ENCODE data around the gene C2CD4C. TPM values are rescaled to one million over a fixed set of nuclear protein-coding genes. Genes with fewer than 3 reads are reported as not detected.
"Not testable (repeated sequence)": the region's sequence is repeated elsewhere in the genome, so short reads cannot be mapped to it uniquely, and the experiment has no call there.

C2CD4C gene, protein sequence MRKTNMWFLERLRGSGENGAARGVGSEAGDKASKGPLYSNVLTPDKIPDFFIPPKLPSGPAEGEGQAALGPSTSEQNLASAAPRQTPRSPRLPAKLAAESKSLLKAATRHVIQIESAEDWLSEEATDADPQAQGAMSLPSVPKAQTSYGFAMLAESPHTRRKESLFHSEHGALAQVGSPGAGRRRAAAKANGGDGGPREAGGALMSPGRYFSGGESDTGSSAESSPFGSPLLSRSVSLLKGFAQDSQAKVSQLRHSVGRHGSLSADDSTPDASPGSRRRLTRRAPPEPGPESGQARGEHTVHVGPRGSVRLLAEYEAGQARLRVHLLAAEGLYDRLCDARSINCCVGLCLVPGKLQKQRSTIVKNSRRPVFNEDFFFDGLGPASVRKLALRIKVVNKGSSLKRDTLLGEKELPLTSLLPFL
- total RNA-seq = not detected
- polyA plus RNA-seq = not detected
- total RNA-seq = 0 to 0.50 (median 0) reads per million in 6 experiments

- peaks cover 0 to 7% (median 0%) of the 10 kb centered on the region in 9 donors for H3K9me3 Mint-ChIP-seq
- H3K36me3 Mint-ChIP-seq = no peaks in the 10 kb centered on the region
- H3K27me3 Mint-ChIP-seq = peaks cover 6 to 25% (median 7%) of the 10 kb centered on the region in 5 donors
- POLR2A ChIA-PET = no interaction called here
- H3K4me3 Mint-ChIP-seq = peak within 1 kb of the TSS; percentile 80 to 92 (median 88)
- H3K4me1 Mint-ChIP-seq = peaks cover 5 to 9% (median 5%) of the 10 kb centered on the region in 4 donors
- DNase-seq (peak in 7 of 10 donors; percentile 12 to 58 (median 33)), ATAC-seq (peak; percentile 75 to 80)
- H3K27ac Mint-ChIP-seq = peak within 1 kb of the TSS in 6 of 10 donors; percentile 19 to 86 (median 50)
Observed at GRCh38 chr19:408902-409515, at the start of gene C2CD4C. Gene C2CD4C, minus strand, starts transcription at chr19:409147. Its CDS starts 786 bp downstream, at chr19:408361.

- H3K9me3 Mint-ChIP-seq = no peaks in the 10 kb centered on the region
- ATAC-seq = no peak
- POLR2A ChIA-PET = no interaction called here
- H3K36me3 Mint-ChIP-seq = peaks cover 0 to 2% (median 0%) of the 10 kb centered on the region in 3 donors
- DNase-seq = no peak
- no peak overlapping the region for H3K27ac Mint-ChIP-seq
- no peak overlapping the region for H3K4me3 Mint-ChIP-seq
- H3K4me1 Mint-ChIP-seq = peaks cover 2 to 21% (median 11%) of the 10 kb centered on the region in 4 donors
- peaks cover 0 to 27% (median 9%) of the 10 kb centered on the region in 5 donors for H3K27me3 Mint-ChIP-seq
Observed at GRCh38 chr19:458091-459042, 49.4 kb upstream of the C2CD4C start.

- POLR2A ChIA-PET = no interaction called here
- H3K27me3 Mint-ChIP-seq = peaks cover 0 to 22% (median 5%) of the 10 kb centered on the region in 5 donors
- ATAC-seq = no peak
- no peaks in the 10 kb centered on the region for H3K9me3 Mint-ChIP-seq
- no peak for DNase-seq
- peak overlapping the region in 4 of 10 donors; percentile 31 to 66 (median 38) for H3K27ac Mint-ChIP-seq
- H3K4me1 Mint-ChIP-seq = peaks cover 2 to 21% (median 11%) of the 10 kb centered on the region in 4 donors
- peaks cover 0 to 2% (median 0%) of the 10 kb centered on the region in 3 donors for H3K36me3 Mint-ChIP-seq
- peak overlapping the region in 1 of 10 donors; percentile 56 for H3K4me3 Mint-ChIP-seq
Observed at GRCh38 chr19:457636-458035, 48.7 kb upstream of the C2CD4C start.

DNA sequence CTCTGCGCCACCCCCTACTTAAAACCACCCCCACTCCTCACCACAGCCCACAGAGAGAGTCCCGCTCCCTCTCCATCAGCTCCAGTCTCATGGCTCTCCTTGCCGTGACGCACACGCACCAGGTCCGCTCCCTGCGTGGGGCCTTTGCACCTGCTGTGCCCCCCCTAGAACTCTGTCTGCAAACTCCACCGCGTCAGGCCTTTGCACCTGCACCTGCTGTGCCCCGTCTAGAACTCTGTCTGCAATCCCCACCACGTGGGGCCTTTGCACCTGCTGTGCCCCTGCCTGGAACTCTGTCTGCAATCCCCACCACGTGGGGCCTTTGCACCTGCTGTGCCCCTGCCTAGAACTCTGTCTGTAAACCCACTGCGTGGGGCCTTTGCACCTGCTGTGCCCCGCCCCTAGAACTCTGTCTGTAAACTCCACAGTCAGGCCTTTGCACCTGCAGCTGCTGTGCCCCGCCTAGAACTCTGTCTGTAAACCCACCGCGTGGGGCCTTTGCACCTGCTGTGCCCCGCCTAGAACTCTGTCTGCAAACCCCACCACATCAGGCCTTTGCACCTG is 47.7 kb upstream of the C2CD4C start:
- ATAC-seq = no peak
- Mint-ChIP-seq H3K27me3 (peaks cover 0 to 13% (median 5%) of the 10 kb centered on the region in 5 donors), H3K4me1 (peaks cover 1 to 16% (median 11%) of the 10 kb centered on the region in 4 donors), H3K4me3 (no peak overlapping the region), H3K27ac (peak overlapping the region in 1 of 10 donors; percentile 31), H3K9me3 (no peaks in the 10 kb centered on the region), H3K36me3 (peaks cover 0 to 1% (median 0%) of the 10 kb centered on the region in 3 donors)
- POLR2A ChIA-PET = no interaction called here
- no peak for DNase-seq

GRCh38 chr19:455851-456546 is 47.1 kb upstream of the C2CD4C start:
- POLR2A ChIA-PET = no interaction called here
- Mint-ChIP-seq H3K27me3 (peaks cover 0 to 11% (median 5%) of the 10 kb centered on the region in 5 donors), H3K36me3 (no peaks in the 10 kb centered on the region), H3K4me3 (no peak overlapping the region), H3K27ac (no peak overlapping the region), H3K9me3 (no peaks in the 10 kb centered on the region), H3K4me1 (peaks cover 0 to 15% (median 10%) of the 10 kb centered on the region in 4 donors)
- DNase-seq = no peak
- no peak for ATAC-seq

DNA sequence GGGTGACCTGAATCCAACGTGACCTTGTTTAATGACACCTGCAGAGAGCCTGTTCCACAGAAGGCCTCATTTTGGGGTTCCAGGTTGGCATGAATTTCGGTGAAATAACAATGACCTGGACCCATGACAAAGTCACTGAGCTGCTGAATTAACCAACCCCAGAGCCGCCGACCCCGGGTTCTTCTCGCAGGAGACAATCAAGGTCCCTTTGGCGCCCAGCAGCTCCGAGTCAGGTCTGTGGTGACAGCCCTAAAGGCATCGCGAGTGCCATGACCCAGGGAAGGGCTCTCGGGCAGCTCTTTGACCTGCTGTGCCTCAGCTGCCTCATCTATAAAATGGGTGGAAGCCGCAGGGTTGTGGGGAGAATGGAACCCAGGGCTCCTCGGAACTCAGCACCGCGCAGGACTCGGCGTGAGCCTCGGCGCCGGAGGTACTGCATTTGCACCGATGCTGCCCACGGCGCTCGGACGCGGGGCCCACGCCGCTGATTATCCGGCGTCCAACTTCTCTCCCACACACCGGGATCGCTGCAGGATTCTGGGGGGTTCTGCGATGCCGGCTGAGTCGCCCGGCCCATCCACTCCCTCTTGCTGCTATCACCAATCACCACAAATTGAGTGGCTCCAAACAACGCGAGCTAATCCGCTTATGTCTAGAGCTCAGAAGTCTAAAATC is 46.2 kb upstream of the C2CD4C start:
- DNase-seq = no peak
- Mint-ChIP-seq H3K27me3 (peaks cover 0 to 11% (median 5%) of the 10 kb centered on the region in 5 donors), H3K27ac (peak overlapping the region in 1 of 10 donors; percentile 63), H3K9me3 (peaks cover 0 to 4% (median 0%) of the 10 kb centered on the region in 9 donors), H3K4me3 (no peak overlapping the region), H3K36me3 (no peaks in the 10 kb centered on the region), H3K4me1 (peaks cover 1 to 15% (median 10%) of the 10 kb centered on the region in 4 donors)
- ATAC-seq = no peak
- POLR2A ChIA-PET = no interaction called here

GRCh38 chr19:453606-454005 is 44.7 kb upstream of the C2CD4C start:
- ATAC-seq (no peak), DNase-seq (no peak)
- POLR2A ChIA-PET = no interaction called here
- H3K4me3 Mint-ChIP-seq = no peak overlapping the region
- peaks cover 0 to 15% (median 6%) of the 10 kb centered on the region in 4 donors for H3K4me1 Mint-ChIP-seq
- H3K9me3 Mint-ChIP-seq = peaks cover 0 to 4% (median 0%) of the 10 kb centered on the region in 9 donors
- peaks cover 0 to 5% (median 2%) of the 10 kb centered on the region in 5 donors for H3K27me3 Mint-ChIP-seq
- H3K27ac Mint-ChIP-seq = no peak overlapping the region
- no peaks in the 10 kb centered on the region for H3K36me3 Mint-ChIP-seq

GRCh38 chr19:452829-453228 is 43.9 kb upstream of the C2CD4C start:
- no peak for DNase-seq
- no peak overlapping the region for H3K4me3 Mint-ChIP-seq
- peaks cover 0 to 5% (median 2%) of the 10 kb centered on the region in 5 donors for H3K27me3 Mint-ChIP-seq
- peaks cover 0 to 4% (median 0%) of the 10 kb centered on the region in 9 donors for H3K9me3 Mint-ChIP-seq
- POLR2A ChIA-PET = no interaction called here
- no peak for ATAC-seq
- H3K27ac Mint-ChIP-seq = no peak overlapping the region
- H3K4me1 Mint-ChIP-seq = peaks cover 0 to 15% (median 6%) of the 10 kb centered on the region in 4 donors
- no peaks in the 10 kb centered on the region for H3K36me3 Mint-ChIP-seq

- H3K27me3 Mint-ChIP-seq, H3K4me3 Mint-ChIP-seq, H3K4me1 Mint-ChIP-seq, H3K9me3 Mint-ChIP-seq, H3K36me3 Mint-ChIP-seq, DNase-seq, POLR2A ChIA-PET, ATAC-seq: not testable (repeated sequence)
- peak overlapping the region in 1 of 10 donors; percentile 40 for H3K27ac Mint-ChIP-seq
Observed at GRCh38 chr19:450912-451481, 42.0 kb upstream of the C2CD4C start.

DNA sequence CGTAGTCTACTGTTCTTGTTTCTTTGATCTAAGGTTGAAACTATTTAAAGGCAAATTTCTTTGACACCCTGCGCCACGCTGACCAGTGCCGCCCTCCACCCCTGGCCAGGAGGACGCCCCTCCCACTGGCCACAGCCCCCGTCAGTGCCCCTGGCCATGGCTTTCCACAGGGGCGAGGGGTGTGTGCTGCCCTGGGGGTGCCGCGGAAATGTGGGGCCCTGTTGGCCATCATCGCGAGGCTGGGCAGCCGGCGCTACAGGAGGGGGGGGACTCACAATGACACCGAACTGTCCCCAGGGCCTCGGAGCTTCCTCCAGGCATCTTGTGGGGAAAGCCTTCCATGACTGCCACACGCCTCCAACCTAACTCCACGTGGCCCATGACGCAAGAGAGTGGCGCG is 41.0 kb upstream of the C2CD4C start:
- no peak overlapping the region for H3K27ac Mint-ChIP-seq
- H3K36me3 Mint-ChIP-seq = no peaks in the 10 kb centered on the region
- H3K4me3 Mint-ChIP-seq = no peak overlapping the region
- ATAC-seq (no peak), DNase-seq (no peak)
- no peaks in the 10 kb centered on the region for H3K27me3 Mint-ChIP-seq
- POLR2A ChIA-PET = no interaction called here
- H3K9me3 Mint-ChIP-seq = peaks cover 0 to 4% (median 0%) of the 10 kb centered on the region in 9 donors
- peaks cover 0 to 3% (median 0%) of the 10 kb centered on the region in 4 donors for H3K4me1 Mint-ChIP-seq

Measured in naive thymus-derived CD8-positive, alpha-beta T cell (primary cell).